ENCODE measurements around the gene UPF3A.
A peak's percentile ranks its signal among the peaks of the same experiment; 100 is the strongest.

DNA sequence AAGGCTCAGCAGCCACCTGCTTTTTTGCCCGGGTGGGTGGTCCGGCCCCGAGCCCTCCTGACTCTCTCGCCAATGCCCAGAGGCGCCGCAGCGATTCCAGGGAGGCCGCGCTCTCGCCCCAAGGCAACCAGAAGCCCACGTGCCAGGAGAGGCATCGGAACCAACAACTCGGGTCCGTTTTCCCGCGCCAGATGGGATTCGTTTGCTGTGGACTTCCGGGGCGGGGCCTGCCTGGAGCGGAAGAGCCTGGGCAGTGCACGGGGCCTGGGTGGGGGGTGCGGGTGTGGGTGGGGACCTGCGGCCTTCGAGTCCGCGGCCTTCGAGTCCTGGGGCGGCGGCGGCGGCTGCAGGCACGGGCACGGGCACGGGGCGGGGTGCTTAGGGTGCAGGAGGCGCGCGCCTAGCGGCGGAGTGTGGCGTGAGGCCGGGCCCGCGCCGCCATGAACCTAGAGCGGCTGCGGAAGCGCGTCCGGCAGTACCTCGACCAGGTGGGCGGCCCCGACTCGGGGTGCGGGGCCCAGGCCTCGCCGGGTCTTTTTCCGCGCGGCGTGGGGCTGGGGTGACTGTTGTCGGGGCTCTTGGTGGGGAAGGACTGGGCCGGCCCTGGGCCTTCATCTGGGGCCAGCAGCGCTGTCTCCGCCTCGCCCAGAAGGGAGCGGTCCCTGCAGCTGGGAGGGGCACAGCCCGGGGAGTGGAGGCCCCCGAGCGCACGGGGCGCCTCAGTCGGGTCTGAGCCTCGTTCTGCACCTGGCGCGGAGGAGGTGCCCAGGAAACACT is 46.6 kb upstream of the UPF3A start, which contains the start of gene CDC16:
- TF ChIP-seq CTCF (IDR thresholded peaks at IDR 0.05): peak; percentile 13 to 72 (median 28)
- peak; percentile 50 to 68 for TF ChIP-seq POLR2AphosphoS5 (IDR thresholded peaks at IDR 0.05)
- TF ChIP-seq POLR2A (IDR thresholded peaks at IDR 0.05): peak in 2 of 4 donors; percentile 36 to 80

All from upper lobe of left lung (tissue), 4 donors.